SK-N-MC (cell line): ENCODE results near the gene CAMTA1.

Experiments
- EZH2 ChIP-seq: fragments of 200-600 bp; sonication (generic); IDR thresholded peaks from one replicate; pipeline ENCODE4 v1.6.1; 2017; ENCODE audit warnings: antibody characterized with exemption
- POLR2AphosphoS5 ChIP-seq: IDR thresholded peaks from 2 replicates; pipeline ENCODE4 v1.6.1; 2012; ENCODE audit warnings: mild to moderate bottlenecking, low read depth, low read length, borderline replicate concordance

- no peak for TF ChIP-seq EZH2
- TF ChIP-seq POLR2AphosphoS5 = no peak
Observed at GRCh38 chr1:7325254-7325653, 540.0 kb downstream of the CAMTA1 start.
